ENCODE data around the gene XXYLT1.

The XXYLT1 gene

GRCh38 chr3:195072916-195073564, 197.9 kb downstream of the XXYLT1 start:
- DNase-seq = no peak

- no peak for DNase-seq
Observed at GRCh38 chr3:195071916-195072820, 198.8 kb downstream of the XXYLT1 start.

GRCh38 chr3:195071011-195071728, 199.8 kb downstream of the XXYLT1 start:
- DNase-seq = no peak

- DNase-seq = no peak
Observed at GRCh38 chr3:195070336-195070735, 200.6 kb downstream of the XXYLT1 start.

- DNase-seq = no peak
Observed at GRCh38 chr3:195069501-195070251, 201.3 kb downstream of the XXYLT1 start.

- DNase-seq = no peak
Observed at GRCh38 chr3:195068084-195069080, 202.6 kb downstream of the XXYLT1 start.

GRCh38 chr3:195066441-195066841, 204.5 kb downstream of the XXYLT1 start:
- DNase-seq = no peak

- no peak for DNase-seq
Observed at GRCh38 chr3:195065864-195066185, 205.1 kb downstream of the XXYLT1 start.

- no peak for DNase-seq
Observed at GRCh38 chr3:195065142-195065863, 205.7 kb downstream of the XXYLT1 start.

GRCh38 chr3:195064300-195064931, 206.5 kb downstream of the XXYLT1 start:
- DNase-seq = no peak

- no peak for DNase-seq
Observed at GRCh38 chr3:195063581-195064193, 207.3 kb downstream of the XXYLT1 start.

GRCh38 chr3:195062866-195063540, 208.0 kb downstream of the XXYLT1 start:
- DNase-seq = no peak

GRCh38 chr3:195061756-195062655, 209.0 kb downstream of the XXYLT1 start:
- DNase-seq = no peak

- no peak for DNase-seq
Observed at GRCh38 chr3:195060531-195061291, 210.2 kb downstream of the XXYLT1 start.

- DNase-seq = no peak
Observed at GRCh38 chr3:195060217-195060481, 210.8 kb downstream of the XXYLT1 start.

- no peak for DNase-seq
Observed at GRCh38 chr3:195059471-195060216, 211.3 kb downstream of the XXYLT1 start.

GRCh38 chr3:195059006-195059350, 212.0 kb downstream of the XXYLT1 start:
- no peak for DNase-seq

Measured in islet precursor cell (in vitro differentiated cells).